Fibroblast of mammary gland (primary cell): Measurements from ENCODE around the gene DTNB.

Source experiments
- DNase-seq: peaks from one replicate; pipeline ENCODE4 v3.0.0-alpha.2; 2010; ENCODE audit warnings: low read depth
- H3K4me3 ChIP-seq: 2 replicates; pipeline ENCODE4 v1.5.1; 2011; ENCODE audit warnings: low read depth, mild to moderate bottlenecking, low read length, moderate library complexity; ENCODE audit not compliant: control insufficient read depth
- TF ChIP-seq, protein P1 (sequence below): conservative IDR thresholded peaks from 2 replicates; pipeline ENCODE4 v1.5.1; 2011; ENCODE audit warnings: low read depth, low read length, inconsistent platforms; ENCODE audit not compliant: control insufficient read depth, insufficient read depth

Gene DTNB

DNA sequence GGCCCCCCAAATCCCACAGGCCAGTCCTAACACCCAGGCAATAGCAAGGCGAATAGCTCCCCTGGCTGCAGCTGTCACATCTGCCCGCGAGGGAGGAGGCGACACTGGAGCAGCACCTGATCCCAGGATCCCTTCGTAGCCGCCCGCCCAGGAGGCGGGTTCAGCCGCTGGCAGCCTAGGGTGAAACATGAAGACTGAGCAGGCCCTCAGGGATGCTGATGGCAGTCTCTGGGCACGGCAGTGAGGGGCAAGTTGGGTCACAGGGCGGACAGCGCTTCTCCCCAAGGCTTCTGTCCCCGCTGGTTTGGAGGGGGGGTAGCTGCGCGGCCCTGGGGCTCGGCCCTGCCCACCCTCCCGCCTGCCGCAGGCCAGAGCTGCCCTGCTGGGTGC lies 333.6 kb downstream of the DTNB start:
- no peak overlapping the region for H3K4me3 ChIP-seq
- DNase-seq = no peak
- TF ChIP-seq, protein P1, sequence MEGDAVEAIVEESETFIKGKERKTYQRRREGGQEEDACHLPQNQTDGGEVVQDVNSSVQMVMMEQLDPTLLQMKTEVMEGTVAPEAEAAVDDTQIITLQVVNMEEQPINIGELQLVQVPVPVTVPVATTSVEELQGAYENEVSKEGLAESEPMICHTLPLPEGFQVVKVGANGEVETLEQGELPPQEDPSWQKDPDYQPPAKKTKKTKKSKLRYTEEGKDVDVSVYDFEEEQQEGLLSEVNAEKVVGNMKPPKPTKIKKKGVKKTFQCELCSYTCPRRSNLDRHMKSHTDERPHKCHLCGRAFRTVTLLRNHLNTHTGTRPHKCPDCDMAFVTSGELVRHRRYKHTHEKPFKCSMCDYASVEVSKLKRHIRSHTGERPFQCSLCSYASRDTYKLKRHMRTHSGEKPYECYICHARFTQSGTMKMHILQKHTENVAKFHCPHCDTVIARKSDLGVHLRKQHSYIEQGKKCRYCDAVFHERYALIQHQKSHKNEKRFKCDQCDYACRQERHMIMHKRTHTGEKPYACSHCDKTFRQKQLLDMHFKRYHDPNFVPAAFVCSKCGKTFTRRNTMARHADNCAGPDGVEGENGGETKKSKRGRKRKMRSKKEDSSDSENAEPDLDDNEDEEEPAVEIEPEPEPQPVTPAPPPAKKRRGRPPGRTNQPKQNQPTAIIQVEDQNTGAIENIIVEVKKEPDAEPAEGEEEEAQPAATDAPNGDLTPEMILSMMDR = no peak

DNA sequence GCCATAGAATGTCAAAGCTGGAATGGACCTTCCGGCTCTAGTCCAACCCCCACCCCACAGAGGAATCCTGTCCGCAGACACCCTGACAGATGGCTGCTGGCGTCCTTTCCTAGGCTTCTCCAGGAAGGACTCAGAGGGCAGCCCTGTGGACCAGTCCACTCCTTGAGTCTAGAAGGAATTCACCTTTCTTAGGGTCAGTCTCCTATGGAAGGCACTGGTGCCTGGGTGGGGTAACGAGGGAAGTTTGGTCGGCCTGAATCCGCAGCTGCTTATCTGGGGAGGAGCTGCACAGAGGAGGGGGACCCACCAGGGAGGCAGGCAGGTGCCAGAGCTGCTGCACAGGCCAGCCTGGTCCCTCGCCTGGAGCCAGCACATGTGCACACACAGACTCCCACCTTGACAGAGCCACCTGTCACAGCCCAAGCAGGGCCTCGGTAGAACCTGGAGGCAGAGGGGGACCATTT lies 334.1 kb downstream of the DTNB start:
- no peak for DNase-seq
- no peak overlapping the region for H3K4me3 ChIP-seq
- TF ChIP-seq, protein P1 = no peak

DNA sequence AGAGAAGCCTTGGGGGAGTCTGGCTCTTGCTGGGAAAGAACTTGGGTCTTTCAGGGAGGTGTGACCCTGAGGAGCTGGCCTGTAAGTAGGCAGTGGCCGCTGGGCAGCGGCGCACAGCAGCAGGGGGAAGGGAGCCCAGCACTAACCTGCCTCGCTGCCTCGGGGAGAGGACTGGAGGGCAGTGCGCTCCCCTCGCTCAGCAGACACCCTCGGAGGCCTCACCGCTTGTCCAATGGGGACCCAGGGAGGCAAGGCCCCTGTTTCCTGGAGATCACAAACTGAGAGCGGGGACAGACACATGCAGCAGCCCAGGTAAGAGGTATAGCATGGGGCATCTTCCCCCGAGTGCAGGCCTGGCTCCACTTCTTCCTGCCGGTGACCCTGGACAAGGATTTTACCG lies 335.0 kb downstream of the DTNB start:
- no peak for DNase-seq
- TF ChIP-seq, protein P1 = no peak
- H3K4me3 ChIP-seq = no peak overlapping the region

DNA sequence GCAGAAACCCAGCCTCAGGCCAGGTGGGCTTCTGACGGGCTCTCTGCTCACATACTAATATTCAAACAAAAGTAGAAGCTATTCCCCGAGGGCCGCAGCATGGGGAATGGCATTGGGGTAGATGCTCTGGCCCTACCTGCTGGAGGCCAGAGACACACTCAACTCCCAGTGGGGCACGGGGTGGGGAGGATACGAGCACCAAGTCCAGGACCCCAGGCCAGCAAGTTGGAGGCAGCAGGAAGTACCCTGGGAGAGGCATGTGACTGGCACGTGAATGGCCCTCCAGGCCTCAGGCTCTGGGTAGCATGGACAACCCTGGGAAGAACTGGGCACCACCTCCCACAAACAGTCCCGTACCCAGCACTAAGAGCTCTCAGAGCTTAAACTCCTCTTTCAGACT lies 335.5 kb downstream of the DTNB start:
- no peak for DNase-seq
- no peak overlapping the region for H3K4me3 ChIP-seq
- TF ChIP-seq, protein P1 = no peak

DNA sequence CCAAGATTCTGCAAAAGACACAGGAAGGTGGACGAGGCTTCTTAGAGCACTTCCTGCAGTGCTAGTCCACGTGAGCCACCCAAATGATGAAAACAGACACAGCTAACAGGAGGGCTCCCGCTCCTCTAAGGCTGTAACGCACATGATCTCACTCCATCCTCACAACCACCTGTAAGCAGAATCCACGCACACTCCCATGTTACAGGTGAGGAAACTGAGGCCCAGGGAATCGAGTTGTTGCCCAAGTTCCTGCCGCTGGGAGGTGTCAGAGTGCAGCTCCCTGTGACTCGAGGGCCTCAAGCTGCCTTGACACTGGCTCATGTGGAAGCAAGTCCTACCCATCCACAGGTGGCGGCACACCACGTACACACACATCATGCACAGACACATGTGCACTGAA lies 336.1 kb downstream of the DTNB start:
- TF ChIP-seq, protein P1 = no peak
- no peak overlapping the region for H3K4me3 ChIP-seq
- no peak for DNase-seq

DNA sequence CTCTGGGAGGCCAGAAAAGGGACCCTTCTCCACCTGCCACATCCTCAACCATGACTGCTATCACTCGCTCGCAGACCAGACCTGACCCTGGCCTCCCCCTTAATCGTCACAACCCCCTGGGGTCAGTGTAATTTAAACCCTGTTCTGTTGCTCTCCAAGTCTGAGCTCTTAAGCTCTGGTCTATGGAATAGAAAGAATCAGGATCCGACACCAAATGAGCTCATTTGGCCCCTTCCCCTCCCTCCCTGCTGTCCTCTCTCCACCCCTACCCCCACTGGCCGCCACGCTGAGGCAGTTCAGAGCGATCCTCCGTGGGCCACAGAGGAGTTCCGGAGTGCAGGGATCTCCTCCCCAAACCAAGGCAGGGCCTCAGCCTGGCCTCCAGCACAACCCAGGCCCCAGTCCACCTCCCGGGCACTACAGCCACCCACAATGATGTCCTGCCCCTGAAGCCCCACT lies 337.0 kb downstream of the DTNB start:
- H3K4me3 ChIP-seq = no peak overlapping the region
- TF ChIP-seq, protein P1 = no peak
- DNase-seq = no peak

DNA sequence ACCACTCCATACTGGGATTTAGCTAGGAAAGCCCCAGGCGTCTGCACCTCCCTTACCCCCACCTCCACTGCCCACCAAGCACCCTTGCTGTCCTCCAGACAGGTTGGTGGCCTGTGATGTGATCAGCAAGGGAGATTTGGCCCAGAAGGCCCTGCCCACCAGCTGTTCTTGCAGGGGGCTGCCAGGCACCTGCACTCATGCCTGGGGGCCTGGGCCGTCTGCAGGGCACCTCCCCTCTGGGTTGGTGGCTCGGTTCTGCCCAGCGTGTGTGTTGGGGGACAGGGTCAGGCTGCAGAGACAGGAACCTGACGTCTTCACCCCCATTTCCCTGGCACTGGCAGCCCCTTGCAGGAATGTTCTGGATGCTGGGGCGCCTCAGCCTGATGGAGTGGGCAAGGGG lies 337.4 kb downstream of the DTNB start:
- TF ChIP-seq, protein P1 = no peak
- DNase-seq = no peak

More for the DNA sequence above, 337.4 kb downstream of the DTNB start:
- H3K4me3 ChIP-seq = no peak overlapping the region
